Gastrocnemius medialis (tissue), 4 donors: ENCODE measurements around the gene PRKRIP1. TPM values are rescaled to one million over a fixed set of nuclear protein-coding genes. Genes with fewer than 3 reads are reported as not detected.

ENCODE experiments used
- ATAC-seq, 2 donors: fragments of 150-250 bp; one replicate each; pipeline ENCODE4 v1.9.1; 2016
- DNase-seq, 2 donors: peaks; one replicate each; pipeline ENCODE4 v3.0.0-alpha.2; 2019
- H3K27ac ChIP-seq, 4 donors: fragments of 200-600 bp; sonication (generic); 1 replicate in 1 of 4; 2 replicates in 3 of 4; pipeline ENCODE4 v1.5.1; 2016 to 2018; ENCODE audit warnings: mild to moderate bottlenecking in 2 of 4, moderate library complexity in 1 of 4
- H3K27me3 ChIP-seq, 3 donors: fragments of 200-600 bp; sonication (generic) in 2 of 3; 1 replicate in 1 of 3; 2 replicates in 2 of 3; pipeline versions ENCODE4 v1.5.1 to v1.6.0; 2016 to 2019; ENCODE audit warnings: mild to moderate bottlenecking in 1 of 3, moderate library complexity in 1 of 3
- H3K36me3 ChIP-seq, 2 donors: fragments of 200-600 bp; sonication (generic) in 1 of 2; one replicate each; pipeline ENCODE4 v1.5.1; 2017 to 2018
- H3K4me1 ChIP-seq, 2 donors: fragments of 200-600 bp; sonication (generic) in 1 of 2; one replicate each; pipeline ENCODE4 v1.5.1; 2016 to 2017; ENCODE audit warnings: mild to moderate bottlenecking in 2 of 2
- H3K4me3 ChIP-seq, 4 donors: fragments of 200-600 bp; sonication (generic) in 3 of 4; 1 replicate in 1 of 4; 2 replicates in 3 of 4; pipeline ENCODE4 v1.5.1; 2016 to 2019; ENCODE audit warnings: mild to moderate bottlenecking in 2 of 4
- H3K9me3 ChIP-seq, 3 donors: fragments of 200-600 bp; sonication (generic) in 2 of 3; 1 replicate in 1 of 3; 2 replicates in 2 of 3; pipeline ENCODE4 v1.5.1; 2016 to 2019
- POLR2A ChIP-seq, 2 donors: fragments of 450-650 bp; IDR thresholded peaks; one replicate each; pipeline ENCODE4 v1.6.1; 2017; ENCODE audit warnings: antibody characterized with exemption in 2 of 2, mild to moderate bottlenecking in 2 of 2, moderate library complexity in 2 of 2
- in situ Hi-C, 4 donors: fragments of 200-750 bp; cut with MboI; loops; one replicate each; pipeline versions ENCODE4 v1.15.0 to v1.8.0; 2017; ENCODE audit warnings: low sequenced_read_pairs in 4 of 4
- intact Hi-C: fragments of 100-400 bp; cut with DNase I; formaldehyde crosslinking; loops from one replicate; pipeline ENCODE4 v1.15.1; 2023; ENCODE audit warnings: low total_unique reads
- total RNA-seq, 4 donors: library from RNA; depleted of rRNA; stranded (reverse); fragments of >200 nt; gene quantifications; one replicate each; pipeline versions ENCODE4 v1.1.0 to v1.2.3, GENCODE V29; 2016
- TF ChIP-seq, protein P1 (sequence below), 5 experiments: fragments of 450-650 bp in 3 of 5; fragments of 200-600 bp in 2 of 5; sonication (generic) in 2 of 5; IDR thresholded peaks in 4 of 5; conservative IDR thresholded peaks in 1 of 5; 1 replicate in 4 of 5; 2 replicates in 1 of 5; pipeline ENCODE4 v1.5.1; 2016 to 2019; ENCODE audit warnings: antibody characterized with exemption in 5 of 5, mild to moderate bottlenecking in 3 of 5, moderate library complexity in 3 of 5

PRKRIP1 gene
- total RNA-seq, 4 donors from 2014 or later = 6.1 to 22.1 (median 13.4) TPM

DNA sequence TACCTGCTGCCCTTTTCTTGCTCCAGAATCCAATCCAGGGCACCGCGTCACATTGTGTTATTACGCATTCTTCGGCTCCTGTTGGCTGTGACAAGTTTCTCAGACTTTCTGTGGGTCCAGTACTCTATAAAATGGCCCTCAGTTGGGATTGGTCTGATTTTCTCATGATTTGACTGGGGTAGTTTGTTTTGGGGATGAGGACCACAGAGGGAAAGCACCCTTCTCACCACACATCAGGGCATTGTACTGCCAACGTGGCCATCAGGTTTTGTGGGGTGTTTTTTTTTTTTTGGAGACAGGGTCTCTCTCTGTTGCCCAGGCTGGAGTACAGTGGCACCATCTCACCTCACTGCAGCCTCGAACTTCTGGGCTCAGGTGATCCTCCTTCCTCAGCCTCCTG, 20.2 kb downstream of the PRKRIP1 start:
- intact Hi-C loops = no loop called here
- H3K27ac ChIP-seq = no peak overlapping the region
- in situ Hi-C loops = no loop called here

GRCh38 chr7:102417105-102417504, 20.9 kb downstream of the PRKRIP1 start:
- Histone ChIP-seq H3K4me3 (no peak overlapping the region), H3K36me3 (peaks cover 0 to 32% of the 10 kb centered on the region in 2 donors), H3K9me3 (no peaks in the 10 kb centered on the region), H3K4me1 (peaks cover 10 to 11% of the 10 kb centered on the region in 2 donors), H3K27me3 (no peaks in the 10 kb centered on the region), H3K27ac (no peak overlapping the region)
- ATAC-seq (no peak), DNase-seq (no peak)
- intact Hi-C loops = no loop called here
- TF ChIP-seq, protein P1, sequence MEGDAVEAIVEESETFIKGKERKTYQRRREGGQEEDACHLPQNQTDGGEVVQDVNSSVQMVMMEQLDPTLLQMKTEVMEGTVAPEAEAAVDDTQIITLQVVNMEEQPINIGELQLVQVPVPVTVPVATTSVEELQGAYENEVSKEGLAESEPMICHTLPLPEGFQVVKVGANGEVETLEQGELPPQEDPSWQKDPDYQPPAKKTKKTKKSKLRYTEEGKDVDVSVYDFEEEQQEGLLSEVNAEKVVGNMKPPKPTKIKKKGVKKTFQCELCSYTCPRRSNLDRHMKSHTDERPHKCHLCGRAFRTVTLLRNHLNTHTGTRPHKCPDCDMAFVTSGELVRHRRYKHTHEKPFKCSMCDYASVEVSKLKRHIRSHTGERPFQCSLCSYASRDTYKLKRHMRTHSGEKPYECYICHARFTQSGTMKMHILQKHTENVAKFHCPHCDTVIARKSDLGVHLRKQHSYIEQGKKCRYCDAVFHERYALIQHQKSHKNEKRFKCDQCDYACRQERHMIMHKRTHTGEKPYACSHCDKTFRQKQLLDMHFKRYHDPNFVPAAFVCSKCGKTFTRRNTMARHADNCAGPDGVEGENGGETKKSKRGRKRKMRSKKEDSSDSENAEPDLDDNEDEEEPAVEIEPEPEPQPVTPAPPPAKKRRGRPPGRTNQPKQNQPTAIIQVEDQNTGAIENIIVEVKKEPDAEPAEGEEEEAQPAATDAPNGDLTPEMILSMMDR (IDR thresholded peaks at IDR 0.05 in 4 of 5, conservative IDR thresholded peaks at IDR 0.05 in 1 of 5) = no peak
- no peak for TF ChIP-seq POLR2A (IDR thresholded peaks at IDR 0.05)
- in situ Hi-C loops = no loop called here

More for the DNA sequence above, 20.2 kb downstream of the PRKRIP1 start:
- H3K36me3 ChIP-seq = peaks cover 0 to 29% of the 10 kb centered on the region in 2 donors
- ATAC-seq (no peak), DNase-seq (no peak)
- no peaks in the 10 kb centered on the region for H3K27me3 ChIP-seq
- peaks cover 10 to 11% of the 10 kb centered on the region in 2 donors for H3K4me1 ChIP-seq
- H3K9me3 ChIP-seq = no peaks in the 10 kb centered on the region
- TF ChIP-seq POLR2A (IDR thresholded peaks at IDR 0.05) = no peak
- TF ChIP-seq, protein P1 (IDR thresholded peaks at IDR 0.05 in 4 of 5, conservative IDR thresholded peaks at IDR 0.05 in 1 of 5) = no peak
- no peak overlapping the region for H3K4me3 ChIP-seq

- TF ChIP-seq POLR2A (IDR thresholded peaks at IDR 0.05) = no peak
- TF ChIP-seq, protein P1 (IDR thresholded peaks at IDR 0.05 in 4 of 5, conservative IDR thresholded peaks at IDR 0.05 in 1 of 5) = no peak
- DNase-seq = no peak
- in situ Hi-C loops (no loop called here), intact Hi-C loops (no loop called here)
- H3K27ac ChIP-seq = no peak overlapping the region
- no peak overlapping the region for H3K4me3 ChIP-seq
- ATAC-seq = no peak
- no peaks in the 10 kb centered on the region for H3K4me1 ChIP-seq
- peaks cover 0 to 36% of the 10 kb centered on the region in 2 donors for H3K36me3 ChIP-seq
- no peaks in the 10 kb centered on the region for H3K9me3 ChIP-seq
- H3K27me3 ChIP-seq = no peaks in the 10 kb centered on the region
Measured at GRCh38 chr7:102418592-102418991, 22.4 kb downstream of the PRKRIP1 start.

GRCh38 chr7:102421706-102422240, 25.6 kb downstream of the PRKRIP1 start:
- no peak for TF ChIP-seq POLR2A (IDR thresholded peaks at IDR 0.05)
- TF ChIP-seq, protein P1 (IDR thresholded peaks at IDR 0.05 in 4 of 5, conservative IDR thresholded peaks at IDR 0.05 in 1 of 5) = no peak
- peaks cover 0 to 33% of the 10 kb centered on the region in 2 donors for H3K36me3 ChIP-seq
- H3K9me3 ChIP-seq = no peaks in the 10 kb centered on the region
- H3K4me3 ChIP-seq = no peak overlapping the region
- no peaks in the 10 kb centered on the region for H3K27me3 ChIP-seq
- in situ Hi-C loops (no loop called here), intact Hi-C loops (no loop called here)
- no peak for ATAC-seq
- H3K4me1 ChIP-seq = no peaks in the 10 kb centered on the region
- H3K27ac ChIP-seq = no peak overlapping the region
- no peak for DNase-seq

DNA sequence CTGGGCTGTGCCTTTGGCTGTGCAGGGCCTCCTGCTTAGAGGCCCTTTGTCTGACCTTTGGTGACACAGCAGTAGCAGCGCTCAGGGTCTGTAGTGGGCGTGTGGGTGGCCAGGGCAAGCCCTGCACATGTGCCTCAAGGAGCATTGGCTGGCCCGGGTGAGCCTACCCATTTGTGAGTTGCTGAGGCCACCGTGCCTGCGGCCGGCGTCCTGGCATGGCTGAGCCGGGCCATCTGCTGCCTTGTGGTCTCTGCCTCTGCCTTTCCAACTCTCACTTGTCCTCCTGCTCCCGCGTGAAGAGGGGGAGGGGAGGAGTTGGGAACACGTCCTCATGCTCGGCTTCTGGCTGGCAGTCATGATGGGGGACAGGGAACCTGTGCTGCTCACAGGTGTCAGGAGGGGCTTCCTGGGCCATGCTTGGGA, 28.0 kb downstream of the PRKRIP1 start:
- H3K4me3 ChIP-seq = no peak overlapping the region
- no peak for ATAC-seq
- H3K27ac ChIP-seq = no peak overlapping the region
- H3K9me3 ChIP-seq = no peaks in the 10 kb centered on the region
- H3K36me3 ChIP-seq = peaks cover 0 to 33% of the 10 kb centered on the region in 2 donors
- TF ChIP-seq, protein P1 (IDR thresholded peaks at IDR 0.05 in 4 of 5, conservative IDR thresholded peaks at IDR 0.05 in 1 of 5) = no peak
- TF ChIP-seq POLR2A (IDR thresholded peaks at IDR 0.05) = no peak
- intact Hi-C loops = no loop called here
- in situ Hi-C loops = no loop called here
- no peaks in the 10 kb centered on the region for H3K27me3 ChIP-seq
- DNase-seq = no peak
- H3K4me1 ChIP-seq = no peaks in the 10 kb centered on the region
